Measurements from ENCODE around the gene SLC9A9.

SLC9A9 gene

GRCh38 chr3:143266927-143267326 lies 581.3 kb downstream of the SLC9A9 start:
- DNase-seq = no peak

- no peak for DNase-seq
These were observed 581.8 kb downstream of the SLC9A9 start for GRCh38 chr3:143266511-143266910.

- DNase-seq = no peak
These were observed 582.7 kb downstream of the SLC9A9 start for GRCh38 chr3:143265501-143266070.

GRCh38 chr3:143263852-143264513 lies 584.3 kb downstream of the SLC9A9 start:
- no peak for DNase-seq

GRCh38 chr3:143261848-143262247 lies 586.4 kb downstream of the SLC9A9 start:
- no peak for DNase-seq

- no peak for DNase-seq
These were observed 589.6 kb downstream of the SLC9A9 start for GRCh38 chr3:143258692-143259091.

- no peak for DNase-seq
These were observed 591.9 kb downstream of the SLC9A9 start for GRCh38 chr3:143256416-143256815.

GRCh38 chr3:143255739-143256138 lies 592.5 kb downstream of the SLC9A9 start:
- no peak for DNase-seq

GRCh38 chr3:143252931-143253330 lies 595.3 kb downstream of the SLC9A9 start:
- no peak for DNase-seq

- DNase-seq = no peak
These were observed 599.3 kb downstream of the SLC9A9 start for GRCh38 chr3:143249014-143249413.

GRCh38 chr3:143247073-143247472 lies 601.2 kb downstream of the SLC9A9 start:
- no peak for DNase-seq

- no peak for DNase-seq
These were observed 602.6 kb downstream of the SLC9A9 start for GRCh38 chr3:143245692-143246091.

- no peak for DNase-seq
These were observed 603.7 kb downstream of the SLC9A9 start for GRCh38 chr3:143244516-143245063.

GRCh38 chr3:143243686-143244085 lies 604.6 kb downstream of the SLC9A9 start:
- DNase-seq = no peak

- no peak for DNase-seq
These were observed 605.6 kb downstream of the SLC9A9 start for GRCh38 chr3:143242691-143243090.

GRCh38 chr3:143242101-143242500 lies 606.2 kb downstream of the SLC9A9 start:
- no peak for DNase-seq

- DNase-seq = no peak
These were observed 606.8 kb downstream of the SLC9A9 start for GRCh38 chr3:143241481-143241951.

GRCh38 chr3:143240886-143241285 lies 607.4 kb downstream of the SLC9A9 start:
- no peak for DNase-seq

- no peak for DNase-seq
These were observed 609.2 kb downstream of the SLC9A9 start for GRCh38 chr3:143239031-143239430.

- DNase-seq = no peak
These were observed 611.1 kb downstream of the SLC9A9 start for GRCh38 chr3:143237077-143237627.

- DNase-seq = no peak
These were observed 611.9 kb downstream of the SLC9A9 start for GRCh38 chr3:143236226-143236964.

- no peak for DNase-seq
These were observed 612.6 kb downstream of the SLC9A9 start for GRCh38 chr3:143235614-143236204.

- DNase-seq = no peak
These were observed 613.7 kb downstream of the SLC9A9 start for GRCh38 chr3:143234526-143234925.

Measured in effector CD8-positive, alpha-beta T cell (primary cell).